NCI-H345 treated with DMSO at 0.1 percent for 48 hours (cell line): ENCODE measurements around the gene TINAG.
"Not testable (repeated sequence)": the region's sequence is repeated elsewhere in the genome, so short reads cannot be mapped to it uniquely, and the experiment has no call there.

Experiments used
- DNase-seq: peaks from one replicate; lab custom pipeline; 2025; ENCODE audit not compliant: unreplicated experiment; lab: John Stamatoyannopoulos, UW

TINAG gene

DNA sequence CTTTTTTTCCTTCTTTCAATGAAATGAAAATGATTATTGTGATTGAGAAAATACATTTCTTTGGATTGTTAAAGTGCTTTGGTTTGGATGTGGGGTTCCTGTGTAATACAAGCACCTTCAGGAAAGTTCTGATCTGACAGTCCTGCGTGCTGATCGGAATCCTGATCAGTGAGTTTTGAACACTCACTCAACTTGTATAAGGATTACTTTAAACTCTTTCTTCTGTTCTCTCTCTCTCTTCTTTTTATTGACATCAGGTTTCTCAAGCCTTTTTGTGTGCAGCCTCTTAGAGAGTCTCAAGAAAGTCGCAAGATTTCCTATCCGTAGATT, 710 bp downstream of the TINAG start:
- DNase-seq, result no peak

- DNase-seq, result no peak
Measured at GRCh38 chr6:54310377-54311152, 2.3 kb downstream of the TINAG start.

- DNase-seq, result no peak
Measured at GRCh38 chr6:54315656-54316055, 7.4 kb downstream of the TINAG start.

GRCh38 chr6:54320871-54321270, 12.6 kb downstream of the TINAG start:
- no peak for DNase-seq

GRCh38 chr6:54327631-54328030, 19.4 kb downstream of the TINAG start:
- DNase-seq, result no peak

DNA sequence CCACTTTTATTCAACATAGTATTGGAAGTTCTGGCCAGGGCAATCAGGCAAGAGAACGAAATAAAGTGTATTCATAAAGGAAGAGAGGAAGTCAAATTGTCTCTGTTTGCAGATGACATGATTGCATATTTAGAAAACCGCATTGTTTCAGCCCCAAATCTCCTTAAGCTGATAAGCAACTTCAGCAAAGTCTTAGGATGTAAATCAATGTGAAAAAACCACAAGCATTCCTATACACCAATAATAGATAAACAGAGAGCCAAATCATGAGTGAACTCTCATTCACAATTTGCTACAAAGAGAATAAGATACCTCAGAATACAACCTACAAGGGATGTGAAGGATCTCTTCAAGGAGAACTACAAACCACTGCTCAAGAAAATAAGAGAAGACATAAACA, 23.3 kb downstream of the TINAG start:
- DNase-seq, result not testable (repeated sequence)

DNA sequence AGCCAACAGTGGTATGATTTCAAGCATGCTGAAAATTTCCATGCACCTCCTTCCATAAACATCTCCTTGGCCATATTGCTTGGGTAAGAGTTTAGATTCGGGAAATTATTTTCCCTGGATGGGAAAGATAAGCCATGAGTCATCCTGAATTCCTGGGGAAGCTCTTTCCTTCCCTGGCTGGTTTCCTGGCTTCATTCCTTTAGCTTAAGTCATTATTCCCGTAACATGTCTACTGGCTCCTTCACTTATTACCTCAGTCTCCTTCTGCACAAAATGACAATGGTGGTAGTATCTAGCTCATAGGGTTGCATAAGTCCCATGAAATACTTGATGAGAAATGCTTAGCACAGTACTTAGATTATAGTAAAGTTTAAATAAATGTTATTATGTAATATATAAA, 27.6 kb downstream of the TINAG start:
- no peak for DNase-seq

GRCh38 chr6:54353975-54354374, 45.7 kb downstream of the TINAG start:
- no peak for DNase-seq

DNA sequence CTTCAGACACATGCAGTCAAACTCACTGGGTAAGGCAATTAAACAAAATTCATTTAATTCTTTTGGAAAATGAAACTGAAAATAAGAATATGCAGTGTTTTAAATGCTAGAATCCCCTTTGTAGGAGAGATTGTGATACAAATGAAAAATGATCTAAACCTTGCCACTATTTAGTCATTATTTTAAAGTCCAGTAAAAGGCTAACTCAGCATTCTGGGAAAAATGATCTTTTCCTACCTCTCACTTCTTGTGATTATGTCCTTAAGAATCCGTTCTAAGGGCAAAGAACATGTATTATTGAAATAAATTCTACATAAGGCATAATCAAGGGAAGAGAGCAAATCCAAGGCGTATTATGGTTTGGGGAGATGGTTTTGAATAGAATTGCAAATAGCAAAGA, 46.4 kb downstream of the TINAG start:
- DNase-seq, result no peak

- no peak for DNase-seq
Measured at GRCh38 chr6:54357141-54357540, 48.9 kb downstream of the TINAG start.

- no peak for DNase-seq
Measured at GRCh38 chr6:54361188-54361587, 52.9 kb downstream of the TINAG start.

GRCh38 chr6:54361734-54362133, 53.5 kb downstream of the TINAG start:
- no peak for DNase-seq

GRCh38 chr6:54366667-54367327, 58.6 kb downstream of the TINAG start:
- no peak for DNase-seq

- DNase-seq, result no peak
Measured at GRCh38 chr6:54377776-54378175, 69.5 kb downstream of the TINAG start.

DNA sequence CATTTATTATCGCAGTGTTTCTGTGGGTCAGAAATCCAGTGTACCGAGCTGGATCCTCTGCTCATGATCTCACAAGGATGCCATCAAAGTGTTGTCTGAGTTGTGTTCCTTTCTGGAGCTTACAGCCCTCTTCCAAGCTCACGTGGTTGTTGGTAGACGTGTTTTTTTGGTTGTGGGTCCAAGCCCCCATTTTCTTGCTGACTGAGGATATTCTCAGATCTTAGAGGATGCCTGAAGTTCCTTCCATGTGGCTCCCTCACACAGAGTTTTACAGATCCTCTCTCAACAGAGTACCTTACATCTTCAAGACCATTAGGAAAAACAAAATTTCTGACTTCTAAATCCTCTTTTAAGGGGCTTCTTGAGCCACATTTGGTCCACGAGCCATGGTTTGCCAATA, 78.1 kb downstream of the TINAG start:
- DNase-seq, result no peak

GRCh38 chr6:54390362-54390761, 82.1 kb downstream of the TINAG start:
- DNase-seq, result no peak

DNA sequence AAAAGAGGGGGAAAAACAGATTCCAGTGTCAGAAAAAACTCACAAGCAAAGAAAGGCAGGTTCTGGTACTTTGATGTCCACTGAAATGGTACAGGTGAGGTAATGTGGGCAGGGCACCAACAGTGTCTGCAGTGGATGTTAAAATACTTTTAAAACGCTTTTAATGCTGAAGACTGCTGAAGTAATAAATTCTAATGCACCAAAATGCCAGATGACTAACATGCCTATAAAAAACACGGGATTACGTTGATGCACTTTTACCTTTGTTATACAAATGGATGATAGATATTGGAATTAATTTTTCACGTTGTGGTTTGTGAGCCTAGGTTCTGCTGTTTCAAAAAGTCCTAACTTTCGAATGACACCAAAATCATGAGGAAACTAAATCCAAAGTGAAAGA, 83.3 kb downstream of the TINAG start:
- no peak for DNase-seq

- no peak for DNase-seq
Measured at GRCh38 chr6:54403096-54403495, 94.9 kb downstream of the TINAG start.

DNA sequence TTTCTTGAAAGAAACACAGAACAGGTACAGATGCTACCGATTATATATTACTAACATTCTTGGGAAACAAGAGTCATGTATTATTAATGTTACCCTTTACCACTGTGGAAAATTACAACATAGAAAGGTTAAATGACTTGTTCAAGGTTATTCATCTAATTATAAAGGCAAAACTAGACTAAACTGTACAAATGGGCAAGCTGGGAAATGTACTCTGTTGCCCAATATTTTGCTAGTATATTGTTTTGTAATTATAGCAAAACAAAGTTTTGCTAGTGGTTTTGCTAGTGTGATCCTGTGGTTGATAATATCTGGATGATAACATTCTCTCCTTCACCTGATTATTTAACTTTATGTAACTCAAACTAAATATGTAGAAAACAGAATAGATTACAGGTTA, 96.5 kb downstream of the TINAG start:
- DNase-seq, result no peak

DNA sequence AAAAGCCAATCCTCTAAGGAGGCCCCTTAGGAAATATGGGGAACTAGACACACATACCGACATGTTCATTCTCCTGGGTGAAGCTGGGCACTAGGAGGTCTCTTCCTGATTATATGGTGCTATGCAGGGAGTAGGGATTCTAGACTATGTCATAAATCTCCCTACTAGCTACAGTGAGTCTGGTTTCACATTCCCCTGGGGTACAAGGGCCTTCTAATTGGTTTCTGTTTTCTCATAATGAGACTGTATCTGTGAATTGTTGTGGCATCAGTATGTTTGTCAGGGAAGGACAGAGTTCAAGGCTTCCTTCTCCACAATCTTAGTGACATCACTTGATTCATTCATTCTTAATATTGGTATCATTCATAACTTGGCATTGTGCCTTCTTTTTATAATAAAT, 103.5 kb downstream of the TINAG start:
- no peak for DNase-seq

- DNase-seq, result no peak
Measured at GRCh38 chr6:54415517-54415916, 107.3 kb downstream of the TINAG start.

GRCh38 chr6:54419885-54420284, 111.6 kb downstream of the TINAG start:
- DNase-seq, result no peak

- no peak for DNase-seq
Measured at GRCh38 chr6:54426995-54427394, 118.8 kb downstream of the TINAG start.
